H9 (cell line): ENCODE results near the gene SDHAF2. TPM values are rescaled to one million over a fixed set of nuclear protein-coding genes. Genes with fewer than 3 reads are reported as not detected.

Experiments
- DNase-seq: peaks from one replicate; pipeline ENCODE4 v3.0.0-alpha.2; 2017
- H2AFZ ChIP-seq: one replicate; pipeline ENCODE4 v1.6.1; 2013; ENCODE audit warnings: mild to moderate bottlenecking, low read length, control low read depth, moderate library complexity
- H2AK5ac ChIP-seq: 2 replicates; pipeline ENCODE4 v1.6.1; 2013; ENCODE audit warnings: low read length, control low read depth, mixed read lengths; ENCODE audit not compliant: insufficient read length
- H2BK120ac ChIP-seq: one replicate; pipeline ENCODE4 v1.6.1; 2013; ENCODE audit warnings: low read depth, mild to moderate bottlenecking, low read length, control low read depth, inconsistent platforms; ENCODE audit not compliant: poor library complexity, severe bottlenecking
- H2BK12ac ChIP-seq: 2 replicates; pipeline ENCODE4 v1.6.1; 2013; ENCODE audit warnings: low read length, control low read depth, mixed read lengths, low read depth; ENCODE audit not compliant: insufficient read length
- H2BK15ac ChIP-seq: 2 replicates; pipeline ENCODE4 v1.6.1; 2013; ENCODE audit warnings: low read depth, low read length, control low read depth
- H2BK20ac ChIP-seq: one replicate; pipeline ENCODE4 v1.6.1; 2013; ENCODE audit warnings: low read depth, mild to moderate bottlenecking, low read length, control low read depth, inconsistent platforms; ENCODE audit not compliant: poor library complexity, severe bottlenecking
- H2BK5ac ChIP-seq: 2 replicates; pipeline ENCODE4 v1.6.1; 2013; ENCODE audit warnings: low read length, control low read depth, mixed read lengths; ENCODE audit not compliant: insufficient read length
- H3K14ac ChIP-seq: 2 replicates; pipeline ENCODE4 v1.6.1; 2013; ENCODE audit warnings: low read length, control low read depth; ENCODE audit not compliant: insufficient read depth
- H3K18ac ChIP-seq: 2 replicates; pipeline ENCODE4 v1.6.1; 2013; ENCODE audit warnings: low read depth, mild to moderate bottlenecking, mixed read lengths, low read length, control low read depth; ENCODE audit not compliant: insufficient read length
- H3K23ac ChIP-seq: 2 replicates; pipeline ENCODE4 v1.6.1; 2013; ENCODE audit warnings: low read length, control low read depth, mixed read lengths, low read depth; ENCODE audit not compliant: insufficient read length
- H3K23me2 ChIP-seq: 2 replicates; pipeline ENCODE4 v1.6.1; 2013; ENCODE audit warnings: low read depth, mild to moderate bottlenecking, mixed read lengths, low read length, control low read depth; ENCODE audit not compliant: insufficient read length, poor library complexity, severe bottlenecking
- H3K27ac ChIP-seq: 2 replicates; pipeline ENCODE4 v1.5.1; 2013; ENCODE audit warnings: low read length, control low read depth, mixed read lengths, low read depth; ENCODE audit not compliant: insufficient read length
- H3K27me3 ChIP-seq: 2 replicates; pipeline ENCODE4 v1.6.1; 2013; ENCODE audit warnings: low read length, control low read depth, inconsistent platforms; ENCODE audit not compliant: insufficient read depth
- H3K4ac ChIP-seq: 2 replicates; pipeline ENCODE4 v1.6.1; 2013; ENCODE audit warnings: low read depth, mild to moderate bottlenecking, control low read depth, inconsistent platforms, low read length, moderate library complexity
- H3K4me1 ChIP-seq: 2 replicates; pipeline ENCODE4 v1.6.1; 2013; ENCODE audit warnings: low read length, control low read depth, inconsistent platforms; ENCODE audit not compliant: insufficient read depth
- H3K4me2 ChIP-seq: 2 replicates; pipeline ENCODE4 v1.6.1; 2013; ENCODE audit warnings: low read length, control low read depth, mixed read lengths; ENCODE audit not compliant: insufficient read length, insufficient read depth
- H3K56ac ChIP-seq: 2 replicates; pipeline ENCODE4 v1.6.1; 2013; ENCODE audit warnings: low read depth, mild to moderate bottlenecking, mixed read lengths, low read length, control low read depth; ENCODE audit not compliant: insufficient read length
- H3K79me1 ChIP-seq: 2 replicates; pipeline ENCODE4 v1.6.1; 2013; ENCODE audit warnings: low read depth, mild to moderate bottlenecking, moderate library complexity, low read length, control low read depth, inconsistent platforms; ENCODE audit not compliant: insufficient read depth, poor library complexity, severe bottlenecking
- H3K79me2 ChIP-seq: 2 replicates; pipeline ENCODE4 v1.6.1; 2013; ENCODE audit warnings: low read length, control low read depth, inconsistent platforms; ENCODE audit not compliant: insufficient read depth
- H3K9ac ChIP-seq: 2 replicates; pipeline ENCODE4 v1.6.1; 2013; ENCODE audit warnings: low read length, control low read depth, mixed read lengths; ENCODE audit not compliant: insufficient read length; ENCODE audit errors: extremely low read depth
- H3K9me3 ChIP-seq: one replicate; pipeline ENCODE4 v1.6.1; 2013; ENCODE audit warnings: low read depth, low read length, inconsistent platforms; ENCODE audit not compliant: control insufficient read depth
- H3T11ph ChIP-seq: one replicate; pipeline ENCODE4 v1.6.1; 2013; ENCODE audit warnings: mild to moderate bottlenecking, low read length, control low read depth, inconsistent platforms
- H4K20me1 ChIP-seq: one replicate; pipeline ENCODE4 v1.6.1; 2013; ENCODE audit not compliant: control insufficient read depth, insufficient read length, insufficient read depth
- H4K5ac ChIP-seq: 2 replicates; pipeline ENCODE4 v1.6.1; 2013; ENCODE audit warnings: low read depth, mild to moderate bottlenecking, mixed read lengths, low read length, control low read depth; ENCODE audit not compliant: insufficient read length
- H4K8ac ChIP-seq: replicated peaks from 2 replicates; pipeline ENCODE4 v1.6.1; 2013; ENCODE audit warnings: low read length, control low read depth, mixed read lengths, low read depth; ENCODE audit not compliant: insufficient read length
- H4K91ac ChIP-seq: 2 replicates; pipeline ENCODE4 v1.6.1; 2013; ENCODE audit warnings: low read depth, mild to moderate bottlenecking, moderate library complexity, mixed read lengths, low read length, control low read depth; ENCODE audit not compliant: insufficient read length
- H3K27ac Mint-ChIP-seq, 3 experiments: 2 replicates in 2 of 3; 3 replicates in 1 of 3; pipeline ENCODE4 v1.8.0; 2020 to 2021; ENCODE audit warnings: mixed read lengths in 3 of 3, mild to moderate bottlenecking in 1 of 3, moderate library complexity in 1 of 3
- H3K27me3 Mint-ChIP-seq: 2 replicates; pipeline ENCODE4 v1.8.0; 2021; ENCODE audit warnings: low read depth, mild to moderate bottlenecking, moderate library complexity, mixed read lengths
- H3K36me3 Mint-ChIP-seq, 3 experiments: 2 replicates in 2 of 3; 3 replicates in 1 of 3; pipeline ENCODE4 v1.8.0; 2020 to 2021; ENCODE audit warnings: low read depth in 3 of 3, mixed read lengths in 3 of 3; ENCODE audit not compliant: insufficient read depth in 1 of 3
- H3K4me1 Mint-ChIP-seq, 2 experiments: 2 replicates each; pipeline ENCODE4 v1.8.0; 2020; ENCODE audit warnings: mixed read lengths in 2 of 2
- H3K4me3 Mint-ChIP-seq, 2 experiments: 2 replicates in 1 of 2; 3 replicates in 1 of 2; pipeline ENCODE4 v1.8.0; 2020 to 2021; ENCODE audit warnings: mild to moderate bottlenecking in 2 of 2, mixed read lengths in 2 of 2, moderate library complexity in 1 of 2
- H3K9me3 Mint-ChIP-seq, 2 experiments: 2 replicates in 1 of 2; 3 replicates in 1 of 2; pipeline ENCODE4 v1.8.0; 2020; ENCODE audit warnings: mild to moderate bottlenecking in 2 of 2, mixed read lengths in 2 of 2, moderate library complexity in 1 of 2
- WGBS: extraction: QIAGEN DNeasy Blood & Tissue Kit; methylation state at CpG from one replicate; pipeline ENCODE4 v1.1.7; 2013; ENCODE audit warnings: missing lambda C conversion rate, low lambda C conversion rate, mixed read lengths; ENCODE audit not compliant: insufficient read length; ENCODE audit errors: extremely low coverage; 5-methylcytosine and 5-hydroxymethylcytosine counted together
- total RNA-seq: library from RNA; stranded (reverse); gene quantifications from 2 replicates; pipeline ENCODE4 v1.2.1, GENCODE V29; 2021
- TF ChIP-seq, protein P1 (sequence below): fragments of 200-600 bp; sonication (generic); conservative IDR thresholded peaks from 3 replicates; pipeline ENCODE4 v1.8.0; 2021; ENCODE audit warnings: antibody characterized with exemption, mild to moderate bottlenecking

Gene SDHAF2
- total RNA-seq, 1 experiment from 2014 or later = 41.8 TPM

DNA sequence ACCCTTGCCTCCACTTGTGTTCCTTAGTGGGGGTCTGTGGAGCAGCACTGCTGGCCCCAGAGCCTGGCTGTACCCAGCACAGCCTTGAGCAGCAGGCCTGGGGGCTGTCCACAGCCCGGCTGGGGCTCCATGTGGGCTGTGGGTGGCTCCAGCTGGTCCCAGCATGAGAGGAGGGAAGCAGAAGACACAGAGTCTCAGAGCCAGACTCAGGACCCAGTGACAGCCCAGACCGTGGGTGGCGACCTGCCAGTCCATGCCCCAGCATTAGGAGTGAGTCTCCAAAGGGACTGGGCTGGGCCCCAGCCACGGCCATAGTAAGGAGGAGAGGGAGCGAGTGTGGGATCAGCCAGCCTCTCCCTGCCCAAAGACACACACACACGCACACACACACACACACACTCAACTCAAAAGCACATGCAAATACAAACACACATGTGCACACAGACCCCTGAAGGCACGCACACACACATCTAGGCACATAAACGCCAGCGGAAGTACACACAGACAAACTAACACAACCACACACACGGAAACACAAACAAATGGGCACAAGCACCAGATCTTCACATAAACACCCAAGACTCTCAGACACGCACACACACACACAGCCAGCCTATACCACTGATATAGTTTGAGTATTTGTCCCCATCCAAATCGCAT is 61.9 kb downstream of the SDHAF2 start:
- H3K14ac ChIP-seq = no peak overlapping the region; the same call in 1 of the 2 replicates
- WGBS = no CpG with 5 or more reads among the region's 12 CpGs
- no peak overlapping the region for H4K8ac ChIP-seq
- H3K9me3 Mint-ChIP-seq = no peaks in the 10 kb centered on the region; a peak in 1 of 5 replicates
- no peak for DNase-seq
- H3K27ac Mint-ChIP-seq = no peak overlapping the region
- H3K23ac ChIP-seq = no peak overlapping the region
- H3K4me1 ChIP-seq = peaks cover 3% of the 10 kb centered on the region; the same call in 1 of the 2 replicates
- H2BK5ac ChIP-seq = no peak overlapping the region
- no peaks in the 10 kb centered on the region for H3K27me3 ChIP-seq
- TF ChIP-seq, protein P1, sequence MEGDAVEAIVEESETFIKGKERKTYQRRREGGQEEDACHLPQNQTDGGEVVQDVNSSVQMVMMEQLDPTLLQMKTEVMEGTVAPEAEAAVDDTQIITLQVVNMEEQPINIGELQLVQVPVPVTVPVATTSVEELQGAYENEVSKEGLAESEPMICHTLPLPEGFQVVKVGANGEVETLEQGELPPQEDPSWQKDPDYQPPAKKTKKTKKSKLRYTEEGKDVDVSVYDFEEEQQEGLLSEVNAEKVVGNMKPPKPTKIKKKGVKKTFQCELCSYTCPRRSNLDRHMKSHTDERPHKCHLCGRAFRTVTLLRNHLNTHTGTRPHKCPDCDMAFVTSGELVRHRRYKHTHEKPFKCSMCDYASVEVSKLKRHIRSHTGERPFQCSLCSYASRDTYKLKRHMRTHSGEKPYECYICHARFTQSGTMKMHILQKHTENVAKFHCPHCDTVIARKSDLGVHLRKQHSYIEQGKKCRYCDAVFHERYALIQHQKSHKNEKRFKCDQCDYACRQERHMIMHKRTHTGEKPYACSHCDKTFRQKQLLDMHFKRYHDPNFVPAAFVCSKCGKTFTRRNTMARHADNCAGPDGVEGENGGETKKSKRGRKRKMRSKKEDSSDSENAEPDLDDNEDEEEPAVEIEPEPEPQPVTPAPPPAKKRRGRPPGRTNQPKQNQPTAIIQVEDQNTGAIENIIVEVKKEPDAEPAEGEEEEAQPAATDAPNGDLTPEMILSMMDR = no peak
- H2AFZ ChIP-seq = no peak overlapping the region
- no peak overlapping the region for H2AK5ac ChIP-seq
- no peak overlapping the region for H3T11ph ChIP-seq
- H3K4ac ChIP-seq = no peak overlapping the region
- H3K4me1 Mint-ChIP-seq = peaks cover 21 to 28% of the 10 kb centered on the region in 2 experiments
- peaks cover 3 to 5% (median 4%) of the 10 kb centered on the region in 3 experiments; a peak in 6 of 7 replicates for H3K36me3 Mint-ChIP-seq
- no peak overlapping the region for H3K56ac ChIP-seq
- no peak overlapping the region for H2BK120ac ChIP-seq
- no peaks in the 10 kb centered on the region for H3K9me3 ChIP-seq
- no peak overlapping the region for H3K18ac ChIP-seq
- no peak overlapping the region for H4K91ac ChIP-seq
- H2BK20ac ChIP-seq = no peak overlapping the region
- no peak overlapping the region; a peak in 1 of 5 replicates for H3K4me3 Mint-ChIP-seq
- no peak overlapping the region for H2BK12ac ChIP-seq
- H3K4me2 ChIP-seq = no peak overlapping the region
- H3K79me2 ChIP-seq = no peaks in the 10 kb centered on the region
- no peak overlapping the region for H4K5ac ChIP-seq
- no peaks in the 10 kb centered on the region for H3K79me1 ChIP-seq
- no peak overlapping the region for H2BK15ac ChIP-seq
- H3K23me2 ChIP-seq = no peaks in the 10 kb centered on the region
- peaks cover 25% of the 10 kb centered on the region for H3K27me3 Mint-ChIP-seq
- no peak overlapping the region for H3K27ac ChIP-seq
- peaks cover 4% of the 10 kb centered on the region for H4K20me1 ChIP-seq
- H3K9ac ChIP-seq = no peak overlapping the region
